Measurements from ENCODE around the gene PTPRG.

- TF ChIP-seq POLR2A (IDR thresholded peaks at IDR 0.05; ENCODE audit: borderline replicate concordance, extremely low read depth, insufficient read depth, insufficient read length) (no peak), CTCF (IDR thresholded peaks at IDR 0.05 in 2 of 3, conservative IDR thresholded peaks at IDR 0.05 in 1 of 3; ENCODE audit: borderline replicate concordance in 1 of 3, insufficient read depth in 1 of 3, low read depth in 2 of 3, low read length in 2 of 3) (no peak), JUND (IDR thresholded peaks at IDR 0.05) (no peak), MAX (IDR thresholded peaks at IDR 0.05) (no peak), EZH2 (IDR thresholded peaks at IDR 0.05) (no peak), EGR1 (IDR thresholded peaks at IDR 0.05; ENCODE audit: low read depth) (no peak), CBX3 (IDR thresholded peaks at IDR 0.05; ENCODE audit: low read depth) (no peak), YY1 (IDR thresholded peaks at IDR 0.05; ENCODE audit: extremely low read depth, insufficient replicate concordance, low read depth, low read length) (no peak), SIN3A (IDR thresholded peaks at IDR 0.05; ENCODE audit: low read depth) (no peak), TCF7L2 (IDR thresholded peaks at IDR 0.05; ENCODE audit: borderline replicate concordance, extremely low read depth, insufficient read depth, insufficient read length) (no peak), RAD21 (IDR thresholded peaks at IDR 0.05; ENCODE audit: low read depth) (no peak), POLR2AphosphoS5 (IDR thresholded peaks at IDR 0.05; ENCODE audit: low read depth, low read length) (no peak)
- TF ChIP-seq, protein P1, sequence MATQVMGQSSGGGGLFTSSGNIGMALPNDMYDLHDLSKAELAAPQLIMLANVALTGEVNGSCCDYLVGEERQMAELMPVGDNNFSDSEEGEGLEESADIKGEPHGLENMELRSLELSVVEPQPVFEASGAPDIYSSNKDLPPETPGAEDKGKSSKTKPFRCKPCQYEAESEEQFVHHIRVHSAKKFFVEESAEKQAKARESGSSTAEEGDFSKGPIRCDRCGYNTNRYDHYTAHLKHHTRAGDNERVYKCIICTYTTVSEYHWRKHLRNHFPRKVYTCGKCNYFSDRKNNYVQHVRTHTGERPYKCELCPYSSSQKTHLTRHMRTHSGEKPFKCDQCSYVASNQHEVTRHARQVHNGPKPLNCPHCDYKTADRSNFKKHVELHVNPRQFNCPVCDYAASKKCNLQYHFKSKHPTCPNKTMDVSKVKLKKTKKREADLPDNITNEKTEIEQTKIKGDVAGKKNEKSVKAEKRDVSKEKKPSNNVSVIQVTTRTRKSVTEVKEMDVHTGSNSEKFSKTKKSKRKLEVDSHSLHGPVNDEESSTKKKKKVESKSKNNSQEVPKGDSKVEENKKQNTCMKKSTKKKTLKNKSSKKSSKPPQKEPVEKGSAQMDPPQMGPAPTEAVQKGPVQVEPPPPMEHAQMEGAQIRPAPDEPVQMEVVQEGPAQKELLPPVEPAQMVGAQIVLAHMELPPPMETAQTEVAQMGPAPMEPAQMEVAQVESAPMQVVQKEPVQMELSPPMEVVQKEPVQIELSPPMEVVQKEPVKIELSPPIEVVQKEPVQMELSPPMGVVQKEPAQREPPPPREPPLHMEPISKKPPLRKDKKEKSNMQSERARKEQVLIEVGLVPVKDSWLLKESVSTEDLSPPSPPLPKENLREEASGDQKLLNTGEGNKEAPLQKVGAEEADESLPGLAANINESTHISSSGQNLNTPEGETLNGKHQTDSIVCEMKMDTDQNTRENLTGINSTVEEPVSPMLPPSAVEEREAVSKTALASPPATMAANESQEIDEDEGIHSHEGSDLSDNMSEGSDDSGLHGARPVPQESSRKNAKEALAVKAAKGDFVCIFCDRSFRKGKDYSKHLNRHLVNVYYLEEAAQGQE (IDR thresholded peaks at IDR 0.05; ENCODE audit: low read depth) = no peak
Measured at GRCh38 chr3:61933798-61934504, 372.6 kb downstream of the PTPRG start.
